HL-60 (cell line): Measurements from ENCODE around the gene ELOVL4.

Source experiments
- DNase-seq, 2 experiments: peaks; one replicate each; pipeline ENCODE4 v3.0.0-alpha.2; 2010 to 2020; ENCODE audit warnings: low read depth in 1 of 2, low spot score in 1 of 2
- H3K27ac ChIP-seq: fragments of 250-450 bp; sonication (Bioruptor Pico); replicated peaks from 2 replicates; pipeline ENCODE4 v1.5.1; 2020; ENCODE audit warnings: mild to moderate bottlenecking, moderate library complexity
- H3K27me3 ChIP-seq: fragments of 250-450 bp; sonication (Bioruptor Pico); 2 replicates; pipeline ENCODE4 v1.5.1; 2021; ENCODE audit warnings: mild to moderate bottlenecking, moderate library complexity; ENCODE audit not compliant: insufficient read depth, poor library complexity, severe bottlenecking
- H3K4me3 ChIP-seq: replicated peaks from 2 replicates; pipeline ENCODE4 v1.5.1; 2011; ENCODE audit warnings: mild to moderate bottlenecking, control low read depth, low read length; ENCODE audit not compliant: insufficient read depth
- CTCF ChIP-seq: IDR thresholded peaks from one replicate; pipeline ENCODE4 v1.5.1; 2011; ENCODE audit warnings: low read length, control low read depth, inconsistent platforms; ENCODE audit not compliant: insufficient read depth
- GABPA ChIP-seq: IDR thresholded peaks from 2 replicates; pipeline ENCODE4 v1.6.1; 2012; ENCODE audit warnings: low read depth
- POLR2AphosphoS5 ChIP-seq: IDR thresholded peaks from 2 replicates; pipeline ENCODE4 v1.6.1; 2012; ENCODE audit warnings: low read depth
- REST ChIP-seq: IDR thresholded peaks from 2 replicates; pipeline ENCODE4 v1.6.1; 2012; ENCODE audit warnings: low read depth; ENCODE audit not compliant: insufficient replicate concordance
- SPI1 ChIP-seq: IDR thresholded peaks from 2 replicates; pipeline ENCODE4 v1.6.1; 2012; ENCODE audit warnings: low read depth, mild to moderate bottlenecking, borderline replicate concordance

Gene ELOVL4

GRCh38 chr6:79971193-79971592 is 23.8 kb upstream of the ELOVL4 start:
- DNase-seq, result no peak
- TF ChIP-seq POLR2AphosphoS5 (no peak), SPI1 (no peak), REST (no peak), GABPA (no peak), CTCF (no peak)
- Histone ChIP-seq H3K4me3 (no peak overlapping the region), H3K27ac (no peak overlapping the region), H3K27me3 (no peaks in the 10 kb centered on the region)

- no peak overlapping the region for H3K4me3 ChIP-seq
- TF ChIP-seq REST (no peak), CTCF (no peak), GABPA (no peak), POLR2AphosphoS5 (no peak), SPI1 (no peak)
Observed at GRCh38 chr6:79969784-79970183, 22.4 kb upstream of the ELOVL4 start.

GRCh38 chr6:79967178-79967577 is 19.8 kb upstream of the ELOVL4 start:
- no peaks in the 10 kb centered on the region for H3K27me3 ChIP-seq

More at GRCh38 chr6:79969784-79970183, 22.4 kb upstream of the ELOVL4 start:
- Histone ChIP-seq H3K27ac (no peak overlapping the region), H3K27me3 (no peaks in the 10 kb centered on the region)
- no peak for DNase-seq

More at GRCh38 chr6:79967178-79967577, 19.8 kb upstream of the ELOVL4 start:
- H3K4me3 ChIP-seq, result no peak overlapping the region
- H3K27ac ChIP-seq, result no peak overlapping the region
- TF ChIP-seq REST, result no peak
- no peak for TF ChIP-seq CTCF
- no peak for TF ChIP-seq POLR2AphosphoS5
- TF ChIP-seq SPI1, result no peak
- TF ChIP-seq GABPA, result no peak
- DNase-seq, result no peak
